Nephron progenitor cell (in vitro differentiated cells): ENCODE results near the gene ZNF501.
A peak's percentile ranks its signal among the peaks of the same experiment; 100 is the strongest.

Experiments
- DNase-seq: peaks from one replicate; pipeline ENCODE4 v3.0.0; 2021
- H3K27ac Mint-ChIP-seq: 2 replicates; pipeline ENCODE4 v1.8.0; 2021; ENCODE audit warnings: mild to moderate bottlenecking, moderate library complexity, mixed read lengths
- H3K27me3 Mint-ChIP-seq: 2 replicates; pipeline ENCODE4 v1.8.0; 2021; ENCODE audit warnings: mild to moderate bottlenecking, low read depth, mixed read lengths; ENCODE audit not compliant: poor library complexity
- H3K36me3 Mint-ChIP-seq: 2 replicates; pipeline ENCODE4 v1.8.0; 2021; ENCODE audit warnings: low read depth, mixed read lengths
- H3K4me1 Mint-ChIP-seq: 2 replicates; pipeline ENCODE4 v1.8.0; 2021; ENCODE audit warnings: mixed read lengths
- H3K4me3 Mint-ChIP-seq: 2 replicates; pipeline ENCODE4 v1.8.0; 2021; ENCODE audit warnings: mild to moderate bottlenecking, moderate library complexity, mixed read lengths
- H3K9me3 Mint-ChIP-seq: 2 replicates; pipeline ENCODE4 v1.8.0; 2021; ENCODE audit warnings: mild to moderate bottlenecking, moderate library complexity, mixed read lengths
- TF ChIP-seq, protein P1 (sequence below): fragments of 200-600 bp; sonication (generic); IDR thresholded peaks from 2 replicates; pipeline ENCODE4 v1.5.0; 2021; ENCODE audit warnings: antibody characterized with exemption

ZNF501 gene

DNA sequence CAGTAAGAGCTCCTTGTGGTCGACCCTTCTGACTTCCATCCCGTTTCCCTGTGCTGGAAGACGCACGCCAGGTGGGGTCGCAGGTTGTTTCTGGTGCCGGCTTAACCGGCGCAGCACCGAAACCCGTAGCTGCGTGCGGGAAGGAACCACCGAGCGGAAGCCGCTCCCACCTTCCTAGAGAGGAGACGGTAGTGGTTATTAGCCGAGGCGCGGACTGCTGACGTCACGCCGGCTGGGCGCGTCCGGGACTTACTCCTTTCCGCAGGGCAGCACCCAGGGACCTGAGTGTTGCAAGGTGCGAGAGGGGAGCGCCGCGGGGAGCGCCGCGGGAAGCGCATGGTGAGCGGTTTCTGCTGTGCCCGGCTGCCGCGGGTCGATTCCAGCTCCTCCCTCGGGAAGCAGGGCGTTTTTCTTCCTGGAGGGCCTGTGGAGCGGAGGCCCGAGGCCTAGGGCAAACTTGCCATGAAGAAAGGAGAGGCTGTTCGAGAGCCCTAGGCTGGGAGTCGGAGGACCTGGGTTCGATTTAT, at the start of gene ZNF501:
ZNF501 (plus strand) TSS at position 252 of the 527 bp plus-strand sequence. CDS start 4,787 bp downstream, outside the sequence.
- peak within 1 kb of the TSS; percentile 85 for H3K4me3 Mint-ChIP-seq
- no peak within 1 kb of the TSS for H3K27ac Mint-ChIP-seq
- DNase-seq: peak; percentile 74
- H3K9me3 Mint-ChIP-seq: peaks cover 92% of the 10 kb centered on the region
- peaks cover 6% of the 10 kb centered on the region for H3K27me3 Mint-ChIP-seq
- H3K4me1 Mint-ChIP-seq: no peaks in the 10 kb centered on the region
- peaks cover 60% of the 10 kb centered on the region for H3K36me3 Mint-ChIP-seq
- TF ChIP-seq, protein P1, sequence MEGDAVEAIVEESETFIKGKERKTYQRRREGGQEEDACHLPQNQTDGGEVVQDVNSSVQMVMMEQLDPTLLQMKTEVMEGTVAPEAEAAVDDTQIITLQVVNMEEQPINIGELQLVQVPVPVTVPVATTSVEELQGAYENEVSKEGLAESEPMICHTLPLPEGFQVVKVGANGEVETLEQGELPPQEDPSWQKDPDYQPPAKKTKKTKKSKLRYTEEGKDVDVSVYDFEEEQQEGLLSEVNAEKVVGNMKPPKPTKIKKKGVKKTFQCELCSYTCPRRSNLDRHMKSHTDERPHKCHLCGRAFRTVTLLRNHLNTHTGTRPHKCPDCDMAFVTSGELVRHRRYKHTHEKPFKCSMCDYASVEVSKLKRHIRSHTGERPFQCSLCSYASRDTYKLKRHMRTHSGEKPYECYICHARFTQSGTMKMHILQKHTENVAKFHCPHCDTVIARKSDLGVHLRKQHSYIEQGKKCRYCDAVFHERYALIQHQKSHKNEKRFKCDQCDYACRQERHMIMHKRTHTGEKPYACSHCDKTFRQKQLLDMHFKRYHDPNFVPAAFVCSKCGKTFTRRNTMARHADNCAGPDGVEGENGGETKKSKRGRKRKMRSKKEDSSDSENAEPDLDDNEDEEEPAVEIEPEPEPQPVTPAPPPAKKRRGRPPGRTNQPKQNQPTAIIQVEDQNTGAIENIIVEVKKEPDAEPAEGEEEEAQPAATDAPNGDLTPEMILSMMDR: no peak

DNA sequence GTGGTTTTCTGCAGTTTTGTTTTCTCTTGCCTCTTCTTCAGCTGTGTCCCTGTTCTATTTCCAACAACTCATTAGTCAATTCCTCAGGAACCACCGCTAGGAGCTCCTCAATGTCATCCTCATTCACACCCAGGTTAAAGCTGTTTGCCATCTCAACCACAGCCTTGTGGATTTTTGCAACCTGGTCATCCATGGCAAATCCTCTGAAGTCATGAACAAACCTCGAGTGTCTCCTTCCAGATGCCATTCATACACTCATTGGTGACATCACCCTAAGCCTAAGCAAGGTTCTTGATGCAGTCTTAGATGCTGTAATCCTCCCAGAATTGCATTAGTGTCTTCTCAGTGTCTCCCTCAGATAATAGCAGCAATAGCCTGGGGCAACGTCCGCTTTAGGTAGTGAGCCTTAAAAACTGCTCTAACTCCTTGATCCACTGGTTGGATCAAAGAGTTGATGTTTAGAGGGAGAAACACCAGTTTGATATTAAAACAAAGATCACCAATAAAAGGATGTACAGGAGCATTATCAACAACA, 48.4 kb upstream of the ZNF501 start:
- Mint-ChIP-seq H3K9me3 (peaks cover 74% of the 10 kb centered on the region), H3K4me3 (no peak overlapping the region), H3K27me3 (peaks cover 9% of the 10 kb centered on the region), H3K4me1 (peaks cover 6% of the 10 kb centered on the region), H3K27ac (no peak overlapping the region), H3K36me3 (peaks cover 56% of the 10 kb centered on the region)
- TF ChIP-seq, protein P1: no peak
- DNase-seq: no peak

DNA sequence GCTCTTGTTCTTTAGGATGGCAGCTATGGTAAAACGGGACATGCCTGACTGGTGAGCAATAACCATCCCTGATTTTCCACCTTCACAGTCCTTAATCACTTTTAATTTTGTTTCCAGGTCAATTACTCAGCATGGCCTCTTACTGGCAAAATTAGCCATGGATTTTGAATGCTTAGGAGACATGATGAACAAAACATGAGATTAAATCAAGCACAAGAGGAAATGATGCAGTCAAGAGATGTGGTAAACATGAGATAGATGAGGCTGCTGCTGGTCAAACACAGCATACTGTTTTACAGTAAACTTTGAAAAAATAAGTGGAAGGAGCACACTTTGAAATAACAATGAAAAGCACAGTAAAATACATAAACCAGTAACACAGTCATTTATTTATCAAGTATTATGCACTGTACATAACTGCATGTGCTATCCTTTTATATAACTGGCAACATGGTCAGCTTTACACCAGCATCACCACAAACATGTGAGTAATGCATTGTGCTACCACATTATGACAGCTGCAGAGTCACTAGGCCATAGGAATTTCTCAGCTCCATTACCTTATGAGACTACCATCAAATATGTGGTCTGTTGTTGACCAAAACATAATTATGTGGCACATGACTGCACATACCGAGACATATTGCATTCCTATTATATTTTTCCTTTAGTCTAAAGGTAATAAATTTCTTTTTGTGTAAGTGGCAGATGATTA, 47.1 kb upstream of the ZNF501 start:
- Mint-ChIP-seq H3K4me1 (peaks cover 6% of the 10 kb centered on the region), H3K4me3 (no peak overlapping the region), H3K27ac (no peak overlapping the region), H3K36me3 (peaks cover 56% of the 10 kb centered on the region), H3K27me3 (peaks cover 18% of the 10 kb centered on the region), H3K9me3 (peaks cover 76% of the 10 kb centered on the region)
- TF ChIP-seq, protein P1: no peak
- no peak for DNase-seq

DNA sequence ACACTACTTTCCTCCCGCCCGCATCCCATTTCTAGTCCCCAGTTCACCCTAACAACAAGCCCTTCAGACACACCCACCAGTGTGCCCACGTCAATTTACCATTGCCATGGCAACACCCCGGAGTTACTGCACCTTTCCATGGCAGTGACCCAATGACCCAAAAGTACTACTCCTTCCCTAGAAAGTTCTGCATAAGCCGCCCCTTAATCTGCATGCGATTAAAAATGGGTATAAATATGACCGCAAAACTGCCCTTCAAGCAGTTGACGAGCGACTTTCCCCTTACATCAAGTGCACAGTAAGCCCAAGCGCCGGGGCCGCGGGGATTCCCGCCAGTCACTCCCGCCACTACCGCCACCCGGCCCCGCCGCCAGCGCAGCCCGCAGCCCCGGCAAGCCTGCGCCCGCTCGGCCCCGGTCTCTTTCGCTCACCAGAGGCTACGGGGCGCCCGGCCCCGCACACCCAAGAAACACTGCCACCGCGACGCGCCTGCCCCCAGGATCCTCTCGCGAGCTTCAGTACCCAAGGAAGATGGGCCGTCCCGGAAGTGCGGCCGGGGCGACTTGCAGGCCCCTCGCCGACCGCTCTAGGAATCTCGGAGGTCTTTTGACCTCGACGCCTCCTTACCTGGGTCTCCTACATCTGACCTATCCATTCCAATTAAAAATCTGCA, 44.2 kb upstream of the ZNF501 start:
- DNase-seq: peak; percentile 59
- Mint-ChIP-seq H3K27ac (no peak overlapping the region), H3K9me3 (peaks cover 87% of the 10 kb centered on the region)

DNA sequence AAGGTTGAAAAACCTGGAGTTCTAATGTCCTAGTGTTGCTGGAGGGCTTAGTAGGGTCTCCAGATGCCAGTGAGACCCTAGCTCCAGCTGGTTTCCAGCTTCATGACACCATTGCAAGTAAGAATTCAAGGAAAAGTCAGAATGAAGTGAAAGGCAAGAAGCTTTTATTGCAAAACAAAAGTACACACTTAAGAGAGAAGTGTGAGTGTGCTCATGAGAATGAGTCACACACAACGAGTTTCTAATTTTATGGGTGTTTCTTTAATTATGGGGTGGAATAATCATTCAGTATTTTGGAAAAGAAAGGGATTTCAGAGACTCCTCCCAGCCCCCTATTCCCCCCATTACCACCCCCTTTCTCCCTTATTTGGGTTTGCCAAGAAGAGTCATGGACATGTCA, 41.5 kb upstream of the ZNF501 start:
- Mint-ChIP-seq H3K9me3 (peaks cover 76% of the 10 kb centered on the region), H3K36me3 (peaks cover 28% of the 10 kb centered on the region), H3K27me3 (peaks cover 45% of the 10 kb centered on the region), H3K27ac (no peak overlapping the region), H3K4me1 (peaks cover 6% of the 10 kb centered on the region), H3K4me3 (no peak overlapping the region)
- no peak for DNase-seq
- TF ChIP-seq, protein P1: no peak

More for the DNA sequence above, 44.2 kb upstream of the ZNF501 start:
- TF ChIP-seq, protein P1: no peak
- peaks cover 27% of the 10 kb centered on the region for H3K27me3 Mint-ChIP-seq
- H3K4me1 Mint-ChIP-seq: peaks cover 6% of the 10 kb centered on the region
- peak overlapping the region; percentile 91 for H3K4me3 Mint-ChIP-seq
- peaks cover 51% of the 10 kb centered on the region for H3K36me3 Mint-ChIP-seq
